ENCODE measurements around the gene ARHGAP31.

DNA sequence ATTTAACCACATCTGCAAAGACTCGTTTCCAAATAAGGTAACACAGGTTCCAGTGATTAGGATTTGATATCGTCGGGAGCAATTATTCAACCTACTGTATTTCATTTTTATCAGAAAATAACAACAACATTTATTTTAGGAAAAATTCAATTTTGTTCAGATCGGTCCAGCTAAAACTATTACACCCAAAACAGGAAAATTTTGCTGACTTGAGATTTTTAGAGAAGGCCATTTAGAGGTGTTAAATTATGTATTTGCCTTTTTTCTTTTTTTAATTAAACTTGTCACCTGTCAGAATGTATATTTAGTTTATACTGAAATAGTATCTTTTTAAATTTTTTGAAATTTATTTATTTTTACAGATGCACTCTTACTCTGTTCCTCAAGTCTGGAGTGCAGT is 81.3 kb downstream of the ARHGAP31 start:
- TF ChIP-seq, protein P1, sequence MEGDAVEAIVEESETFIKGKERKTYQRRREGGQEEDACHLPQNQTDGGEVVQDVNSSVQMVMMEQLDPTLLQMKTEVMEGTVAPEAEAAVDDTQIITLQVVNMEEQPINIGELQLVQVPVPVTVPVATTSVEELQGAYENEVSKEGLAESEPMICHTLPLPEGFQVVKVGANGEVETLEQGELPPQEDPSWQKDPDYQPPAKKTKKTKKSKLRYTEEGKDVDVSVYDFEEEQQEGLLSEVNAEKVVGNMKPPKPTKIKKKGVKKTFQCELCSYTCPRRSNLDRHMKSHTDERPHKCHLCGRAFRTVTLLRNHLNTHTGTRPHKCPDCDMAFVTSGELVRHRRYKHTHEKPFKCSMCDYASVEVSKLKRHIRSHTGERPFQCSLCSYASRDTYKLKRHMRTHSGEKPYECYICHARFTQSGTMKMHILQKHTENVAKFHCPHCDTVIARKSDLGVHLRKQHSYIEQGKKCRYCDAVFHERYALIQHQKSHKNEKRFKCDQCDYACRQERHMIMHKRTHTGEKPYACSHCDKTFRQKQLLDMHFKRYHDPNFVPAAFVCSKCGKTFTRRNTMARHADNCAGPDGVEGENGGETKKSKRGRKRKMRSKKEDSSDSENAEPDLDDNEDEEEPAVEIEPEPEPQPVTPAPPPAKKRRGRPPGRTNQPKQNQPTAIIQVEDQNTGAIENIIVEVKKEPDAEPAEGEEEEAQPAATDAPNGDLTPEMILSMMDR (IDR thresholded peaks at IDR 0.05) = no peak
- no peak for TF ChIP-seq EP300 (IDR thresholded peaks at IDR 0.05)

All from gastroesophageal sphincter (tissue), 3 donors.